ENCODE data around the gene SARM1. TPM values are rescaled to one million over a fixed set of nuclear protein-coding genes. Genes with fewer than 3 reads are reported as not detected.

SARM1 gene
- total RNA-seq, 1 experiment from 2014 or later, result 32.8 TPM

DNA sequence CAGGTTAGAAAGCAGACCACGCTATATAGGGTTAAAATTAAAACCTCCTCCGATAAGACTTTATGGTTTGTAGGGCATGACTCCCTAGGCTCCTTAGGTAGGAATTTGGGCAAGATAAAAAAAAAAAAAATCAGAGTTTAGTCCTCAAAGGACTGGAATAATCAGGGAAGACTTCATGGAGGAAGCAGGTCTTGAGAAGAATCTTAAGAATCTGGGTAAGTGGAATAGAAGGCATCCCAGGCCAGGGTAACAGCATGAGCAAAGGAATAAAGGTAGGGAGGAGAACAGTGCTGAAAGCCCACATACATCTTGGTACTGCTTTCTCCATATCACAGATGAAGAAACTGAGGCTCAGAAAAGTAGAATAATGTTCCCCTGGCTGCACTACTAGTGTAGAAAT, 19.1 kb downstream of the SARM1 start:
- intact Hi-C loops (cut with micrococcal nuclease; ENCODE audit: unreplicated experiment), result no loop called here
- peaks cover 33% of the 10 kb centered on the region for H3K36me3 Mint-ChIP-seq (ENCODE audit: insufficient read depth, unreplicated experiment)
- CTCF ChIA-PET, result no interaction called here
- Histone ChIP-seq H3K4me3 (ENCODE audit: low read depth, low read length) (no peak overlapping the region), H3K36me3 (ENCODE audit: control insufficient read depth, insufficient read depth, low read length) (peaks cover 3% of the 10 kb centered on the region), H3K4me1 (peaks cover 59% of the 10 kb centered on the region), H3K27me3 (replicated peaks; ENCODE audit: control insufficient read depth, insufficient read depth, low read length) (no peaks in the 10 kb centered on the region), H3K9me3 (no peaks in the 10 kb centered on the region)
- TF ChIP-seq, protein P1, sequence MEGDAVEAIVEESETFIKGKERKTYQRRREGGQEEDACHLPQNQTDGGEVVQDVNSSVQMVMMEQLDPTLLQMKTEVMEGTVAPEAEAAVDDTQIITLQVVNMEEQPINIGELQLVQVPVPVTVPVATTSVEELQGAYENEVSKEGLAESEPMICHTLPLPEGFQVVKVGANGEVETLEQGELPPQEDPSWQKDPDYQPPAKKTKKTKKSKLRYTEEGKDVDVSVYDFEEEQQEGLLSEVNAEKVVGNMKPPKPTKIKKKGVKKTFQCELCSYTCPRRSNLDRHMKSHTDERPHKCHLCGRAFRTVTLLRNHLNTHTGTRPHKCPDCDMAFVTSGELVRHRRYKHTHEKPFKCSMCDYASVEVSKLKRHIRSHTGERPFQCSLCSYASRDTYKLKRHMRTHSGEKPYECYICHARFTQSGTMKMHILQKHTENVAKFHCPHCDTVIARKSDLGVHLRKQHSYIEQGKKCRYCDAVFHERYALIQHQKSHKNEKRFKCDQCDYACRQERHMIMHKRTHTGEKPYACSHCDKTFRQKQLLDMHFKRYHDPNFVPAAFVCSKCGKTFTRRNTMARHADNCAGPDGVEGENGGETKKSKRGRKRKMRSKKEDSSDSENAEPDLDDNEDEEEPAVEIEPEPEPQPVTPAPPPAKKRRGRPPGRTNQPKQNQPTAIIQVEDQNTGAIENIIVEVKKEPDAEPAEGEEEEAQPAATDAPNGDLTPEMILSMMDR (IDR thresholded peaks at IDR 0.05; ENCODE audit: insufficient read depth in 1 of 2, low read depth in 1 of 2, low read length in 1 of 2, severe bottlenecking in 1 of 2, unreplicated experiment in 1 of 2), result no peak
- H3K4me3 Mint-ChIP-seq (ENCODE audit: unreplicated experiment), result no peak overlapping the region
- H3K27ac Mint-ChIP-seq (ENCODE audit: unreplicated experiment), result peak overlapping the region; percentile 21
- DNase-seq, result no peak
- POLR2A ChIA-PET, result no interaction called here
- peaks cover 45% of the 10 kb centered on the region for H3K4me1 Mint-ChIP-seq (ENCODE audit: low read depth, unreplicated experiment)
- H3K9me3 Mint-ChIP-seq (ENCODE audit: unreplicated experiment), result no peaks in the 10 kb centered on the region
- no TSS peak for BruUV-seq (replicated peaks)
- no peaks in the 10 kb centered on the region for H3K27me3 Mint-ChIP-seq (ENCODE audit: insufficient read depth, unreplicated experiment)

DNA sequence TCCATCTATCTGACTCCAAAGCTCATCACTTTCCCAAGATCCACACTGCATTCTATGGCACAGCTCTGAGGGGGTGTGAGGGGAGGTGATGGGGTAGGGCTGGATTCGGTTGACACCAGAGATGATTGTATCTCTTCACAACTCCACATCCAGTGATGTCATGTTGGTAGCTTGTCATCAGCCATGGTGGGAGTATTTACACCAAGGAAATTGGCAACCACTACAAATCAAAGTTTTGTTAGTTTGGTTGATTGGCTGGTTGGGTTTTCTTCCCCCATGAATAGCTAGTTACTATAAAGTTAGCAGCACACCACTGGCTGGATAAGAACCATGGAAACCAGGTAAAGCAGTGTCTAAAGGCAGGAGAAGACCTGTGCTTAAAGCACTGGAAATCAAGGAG, 19.5 kb downstream of the SARM1 start:
- Mint-ChIP-seq H3K27me3 (ENCODE audit: insufficient read depth, unreplicated experiment) (no peaks in the 10 kb centered on the region), H3K4me3 (ENCODE audit: unreplicated experiment) (no peak overlapping the region), H3K27ac (ENCODE audit: unreplicated experiment) (peak overlapping the region; percentile 56), H3K36me3 (ENCODE audit: insufficient read depth, unreplicated experiment) (peaks cover 37% of the 10 kb centered on the region), H3K4me1 (ENCODE audit: low read depth, unreplicated experiment) (peaks cover 49% of the 10 kb centered on the region), H3K9me3 (ENCODE audit: unreplicated experiment) (no peaks in the 10 kb centered on the region)
- intact Hi-C loops (cut with micrococcal nuclease; ENCODE audit: unreplicated experiment), result no loop called here
- TF ChIP-seq, protein P1 (IDR thresholded peaks at IDR 0.05; ENCODE audit: insufficient read depth in 1 of 2, low read depth in 1 of 2, low read length in 1 of 2, severe bottlenecking in 1 of 2, unreplicated experiment in 1 of 2), result no peak
- no TSS peak for BruUV-seq (replicated peaks)
- Histone ChIP-seq H3K9me3 (no peaks in the 10 kb centered on the region), H3K36me3 (ENCODE audit: control insufficient read depth, insufficient read depth, low read length) (peaks cover 6% of the 10 kb centered on the region), H3K4me1 (peaks cover 59% of the 10 kb centered on the region), H3K27me3 (replicated peaks; ENCODE audit: control insufficient read depth, insufficient read depth, low read length) (no peaks in the 10 kb centered on the region), H3K4me3 (ENCODE audit: low read depth, low read length) (no peak overlapping the region)
- POLR2A ChIA-PET, result interaction anchor here (0.9 to 1.3 kb wide), 3 partner anchors 15 to 55 kb away, joined by 3 read pairs; partner anchors contain the start of genes SLC46A1, TNFAIP1 and VTN
- no peak for DNase-seq
- CTCF ChIA-PET, result no interaction called here

DNA sequence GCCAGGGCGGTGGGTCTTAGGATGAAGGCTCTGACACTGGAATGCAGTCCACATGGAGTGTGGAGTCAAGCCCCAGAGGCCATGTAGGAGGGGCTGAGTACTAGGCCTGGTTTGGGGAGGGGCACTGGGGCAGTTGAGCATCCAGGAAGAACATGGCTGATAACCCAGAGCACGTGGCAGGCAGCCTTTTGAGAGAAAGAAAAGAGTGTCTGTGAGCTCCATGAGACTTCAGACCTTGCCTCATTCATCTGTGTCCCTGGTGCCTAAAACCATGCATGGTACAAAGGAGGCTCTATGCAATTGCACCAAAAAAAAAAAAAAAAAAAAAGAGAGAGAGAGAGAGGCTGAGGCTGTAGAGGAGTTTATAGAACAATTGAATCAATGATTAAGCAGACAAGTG, 19.9 kb downstream of the SARM1 start:
- Mint-ChIP-seq H3K27ac (ENCODE audit: unreplicated experiment) (peak overlapping the region; percentile 56), H3K4me1 (ENCODE audit: low read depth, unreplicated experiment) (peaks cover 50% of the 10 kb centered on the region), H3K36me3 (ENCODE audit: insufficient read depth, unreplicated experiment) (peaks cover 42% of the 10 kb centered on the region), H3K4me3 (ENCODE audit: unreplicated experiment) (no peak overlapping the region), H3K27me3 (ENCODE audit: insufficient read depth, unreplicated experiment) (no peaks in the 10 kb centered on the region), H3K9me3 (ENCODE audit: unreplicated experiment) (no peaks in the 10 kb centered on the region)
- Histone ChIP-seq H3K27me3 (replicated peaks; ENCODE audit: control insufficient read depth, insufficient read depth, low read length) (no peaks in the 10 kb centered on the region), H3K4me3 (ENCODE audit: low read depth, low read length) (no peak overlapping the region), H3K4me1 (peaks cover 63% of the 10 kb centered on the region), H3K9me3 (no peaks in the 10 kb centered on the region), H3K36me3 (ENCODE audit: control insufficient read depth, insufficient read depth, low read length) (peaks cover 6% of the 10 kb centered on the region)
- TF ChIP-seq, protein P1 (IDR thresholded peaks at IDR 0.05; ENCODE audit: insufficient read depth in 1 of 2, low read depth in 1 of 2, low read length in 1 of 2, severe bottlenecking in 1 of 2, unreplicated experiment in 1 of 2), result no peak
- intact Hi-C loops (cut with micrococcal nuclease; ENCODE audit: unreplicated experiment), result no loop called here
- no peak for DNase-seq
- no TSS peak for BruUV-seq (replicated peaks)
- ChIA-PET POLR2A (interaction anchor here (0.6 to 1.3 kb wide), 4 partner anchors 14 to 56 kb away, joined by 3 to 21 read pairs (median 3); partner anchors contain the start of genes POLDIP2, SLC46A1, TNFAIP1 and VTN), CTCF (interaction anchor here (0.6 to 1.1 kb wide), 3 partner anchors 21 to 75 kb away, joined by 5 to 8 read pairs (median 8); partner anchors contain the start of gene VTN)
